ENCODE data around the gene EIPR1. TPM values are rescaled to one million over a fixed set of nuclear protein-coding genes. Genes with fewer than 3 reads are reported as not detected.

Gene EIPR1
- total and polyA plus RNA-seq, 2 experiments from 2014 or later = 17.4 to 46.3 TPM

- Mint-ChIP-seq H3K27ac (no peak overlapping the region), H3K36me3 (ENCODE audit: low read depth) (peaks cover 4% of the 10 kb centered on the region; the same call in 2 of the 3 replicates), H3K9me3 (peaks cover 4% of the 10 kb centered on the region), H3K4me3 (no peak overlapping the region), H3K27me3 (ENCODE audit: insufficient read depth, low read depth, poor library complexity) (peaks cover 6% of the 10 kb centered on the region), H3K4me1 (no peaks in the 10 kb centered on the region; the same call in 1 of the 3 replicates)
- Histone ChIP-seq H3K9me2 (ENCODE audit: insufficient read depth) (no peaks in the 10 kb centered on the region), H2AFZ (no peak overlapping the region), H3K4me3 (no peak overlapping the region), H3K4me1 (ENCODE audit: insufficient read depth) (no peaks in the 10 kb centered on the region), H3K36me3 (ENCODE audit: insufficient read depth) (no peaks in the 10 kb centered on the region), H3K27ac (ENCODE audit: low read depth) (no peak overlapping the region), H3K27me3 (ENCODE audit: insufficient read depth) (no peaks in the 10 kb centered on the region), H3K79me2 (replicated peaks; ENCODE audit: insufficient read depth) (no peaks in the 10 kb centered on the region), H4K20me1 (replicated peaks; ENCODE audit: insufficient read depth) (no peaks in the 10 kb centered on the region), H3K4me2 (no peak overlapping the region), H3F3A (replicated peaks; ENCODE audit: low read depth) (no peaks in the 10 kb centered on the region)
- TF ChIP-seq CREB1 (CRISPR knock-in tag; IDR thresholded peaks at IDR 0.05; ENCODE audit: low read depth) = no peak
- no peak for TF ChIP-seq NANOG (IDR thresholded peaks at IDR 0.05; ENCODE audit: borderline replicate concordance)
- no peak for TF ChIP-seq ZNF462 (CRISPR knock-in tag; IDR thresholded peaks at IDR 0.05)
- TF ChIP-seq ETS1 (IDR thresholded peaks at IDR 0.05) = no peak
- no peak for TF ChIP-seq REST (IDR thresholded peaks at IDR 0.05; ENCODE audit: unreplicated experiment)
- TF ChIP-seq CTCF (conservative IDR thresholded peaks at IDR 0.05; ENCODE audit: low read depth in 2 of 2) = peak in 1 of 2 experiments; percentile 36; a peak in 2 of 4 replicates
- TF ChIP-seq JUNB (IDR thresholded peaks at IDR 0.05; ENCODE audit: unreplicated experiment) = no peak
- DNase-seq (ENCODE audit: low spot score) (no peak), ATAC-seq (peak; percentile 39)
These were observed 232.1 kb downstream of the EIPR1 start for GRCh38 chr2:3145471-3146021.
